GM23248 (cell line): ENCODE data around the gene ST3GAL3. TPM values are rescaled to one million over a fixed set of nuclear protein-coding genes. Genes with fewer than 3 reads are reported as not detected.

Experiments used
- DNase-seq: peaks from one replicate; pipeline ENCODE4 v3.0.0-alpha.2; 2015
- H2AFZ ChIP-seq: fragments of 200-600 bp; sonication (generic); 2 replicates; pipeline ENCODE4 v1.6.1; 2016; ENCODE audit warnings: antibody characterized with exemption
- H3F3A ChIP-seq: fragments of 200-600 bp; sonication (generic); 2 replicates; pipeline ENCODE4 v1.6.1; 2016; ENCODE audit warnings: mild to moderate bottlenecking, antibody characterized with exemption, mixed run types; ENCODE audit not compliant: insufficient read depth
- H3K27ac ChIP-seq: fragments of 200-600 bp; sonication (generic); 2 replicates; pipeline ENCODE4 v1.5.1; 2016; ENCODE audit warnings: mild to moderate bottlenecking
- H3K27me3 ChIP-seq: fragments of 200-600 bp; sonication (generic); replicated peaks from 2 replicates; pipeline ENCODE4 v1.6.1; 2016; ENCODE audit warnings: mild to moderate bottlenecking; ENCODE audit not compliant: insufficient read depth
- H3K36me3 ChIP-seq: fragments of 200-600 bp; sonication (generic); 2 replicates; pipeline ENCODE4 v1.6.1; 2016; ENCODE audit warnings: low read depth, mild to moderate bottlenecking
- H3K4me1 ChIP-seq: fragments of 200-600 bp; sonication (generic); 2 replicates; pipeline ENCODE4 v1.6.1; 2016; ENCODE audit warnings: mild to moderate bottlenecking; ENCODE audit not compliant: insufficient read depth
- H3K4me2 ChIP-seq: fragments of 200-600 bp; sonication (generic); one replicate; pipeline ENCODE4 v1.6.1; 2016; ENCODE audit warnings: mild to moderate bottlenecking; ENCODE audit not compliant: unreplicated experiment
- H3K4me3 ChIP-seq: fragments of 200-600 bp; sonication (generic); 2 replicates; pipeline ENCODE4 v1.5.1; 2016; ENCODE audit warnings: mild to moderate bottlenecking
- H3K79me2 ChIP-seq: fragments of 200-600 bp; sonication (generic); 2 replicates; pipeline ENCODE4 v1.6.1; 2016; ENCODE audit warnings: mild to moderate bottlenecking; ENCODE audit not compliant: insufficient read depth
- H3K9ac ChIP-seq: fragments of 200-600 bp; sonication (generic); 2 replicates; pipeline ENCODE4 v1.6.1; 2016; ENCODE audit warnings: mild to moderate bottlenecking
- H3K9me2 ChIP-seq: fragments of 200-600 bp; sonication (generic); 2 replicates; pipeline ENCODE4 v1.6.1; 2016; ENCODE audit warnings: mixed run types, mild to moderate bottlenecking, moderate library complexity; ENCODE audit not compliant: insufficient read depth
- H3K9me3 ChIP-seq: fragments of 200-600 bp; sonication (generic); one replicate; pipeline ENCODE4 v1.6.1; 2017; ENCODE audit warnings: low read depth
- H4K20me1 ChIP-seq: fragments of 200-600 bp; sonication (generic); 2 replicates; pipeline ENCODE4 v1.6.0; 2016; ENCODE audit not compliant: insufficient read depth
- EZH2 ChIP-seq: fragments of 200-600 bp; sonication (generic); IDR thresholded peaks from 2 replicates; pipeline ENCODE4 v1.6.1; 2018; ENCODE audit warnings: antibody characterized with exemption, mild to moderate bottlenecking; ENCODE audit not compliant: insufficient read depth, poor library complexity, severe bottlenecking
- EZH2phosphoT487 ChIP-seq: fragments of 200-600 bp; sonication (generic); IDR thresholded peaks from 2 replicates; pipeline ENCODE4 v1.6.1; 2018; ENCODE audit warnings: antibody characterized with exemption, moderate library complexity, mild to moderate bottlenecking, low read depth; ENCODE audit not compliant: insufficient read depth
- WGBS, 2 experiments: methylation state at CpG; one replicate each; pipeline ENCODE4 v1.1.6; 2015 to 2017; ENCODE audit warnings: low lambda C conversion rate in 2 of 2, low coverage in 1 of 2; ENCODE audit errors: missing lambda C conversion rate in 2 of 2; 5-methylcytosine and 5-hydroxymethylcytosine counted together
- in situ Hi-C: fragments of 300-500 bp; cut with MboI; formaldehyde crosslinking; loops from 2 replicates; pipeline ENCODE4 v1.15.0; 2020
- polyA plus RNA-seq: library from polyadenylated mRNA; unstranded; fragments of >200 nt; fragmentation: Nextera tagmentation; extraction: Ambion mirVana; gene quantifications from 2 replicates; pipeline ENCODE4 v1.2.1, GENCODE V29; 2016
- total RNA-seq: library from RNA; depleted of rRNA; stranded (reverse); fragments of >200 nt; shearing (Covaris generic); gene quantifications from 2 replicates; pipeline ENCODE4 v1.2.3, GENCODE V29; 2014

The ST3GAL3 gene
- total and polyA plus RNA-seq, 2 experiments from 2014 or later = 9.7 to 13.8 TPM

DNA sequence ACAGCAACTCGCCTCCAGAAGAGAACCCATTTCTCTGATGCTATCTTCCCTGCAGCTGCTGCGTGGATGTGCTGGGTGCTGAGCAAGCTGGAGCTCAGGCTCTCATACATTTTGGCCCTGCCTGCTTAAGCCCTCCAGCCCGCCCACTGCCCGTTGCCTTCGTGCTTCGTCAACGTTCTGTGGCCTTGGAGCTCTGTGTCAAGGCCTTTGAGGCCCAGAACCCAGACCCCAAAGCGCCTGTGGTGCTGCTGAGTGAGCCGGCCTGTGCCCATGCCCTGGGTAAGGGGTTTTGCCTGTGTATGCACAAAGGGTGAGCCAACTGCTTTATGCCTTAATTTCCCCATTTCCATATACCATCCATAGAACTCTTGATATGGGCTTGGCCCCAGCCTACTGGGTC lies 263.6 kb downstream of the ST3GAL3 start:
- WGBS, 2 experiments = 90% methylated on average over 9 of the region's 9 CpGs
- H3K9me3 ChIP-seq = no peaks in the 10 kb centered on the region
- peaks cover 26% of the 10 kb centered on the region for H3K79me2 ChIP-seq
- no peaks in the 10 kb centered on the region for H4K20me1 ChIP-seq
- no peaks in the 10 kb centered on the region for H3K36me3 ChIP-seq
- H3K9me2 ChIP-seq = no peaks in the 10 kb centered on the region
- H3K4me1 ChIP-seq = peaks cover 9% of the 10 kb centered on the region; the same call in 1 of the 2 replicates
- H3K4me3 ChIP-seq = peak overlapping the region; percentile 97
- peaks cover 15% of the 10 kb centered on the region for H3F3A ChIP-seq
- no peak overlapping the region for H3K27ac ChIP-seq
- H2AFZ ChIP-seq = no peak overlapping the region
- TF ChIP-seq EZH2 (no peak), EZH2phosphoT487 (no peak)
- peak overlapping the region; percentile 82 for H3K9ac ChIP-seq
- H3K4me2 ChIP-seq = peak overlapping the region; percentile 78
- in situ Hi-C loops = no loop called here
- no peak for DNase-seq
- H3K27me3 ChIP-seq = no peaks in the 10 kb centered on the region

DNA sequence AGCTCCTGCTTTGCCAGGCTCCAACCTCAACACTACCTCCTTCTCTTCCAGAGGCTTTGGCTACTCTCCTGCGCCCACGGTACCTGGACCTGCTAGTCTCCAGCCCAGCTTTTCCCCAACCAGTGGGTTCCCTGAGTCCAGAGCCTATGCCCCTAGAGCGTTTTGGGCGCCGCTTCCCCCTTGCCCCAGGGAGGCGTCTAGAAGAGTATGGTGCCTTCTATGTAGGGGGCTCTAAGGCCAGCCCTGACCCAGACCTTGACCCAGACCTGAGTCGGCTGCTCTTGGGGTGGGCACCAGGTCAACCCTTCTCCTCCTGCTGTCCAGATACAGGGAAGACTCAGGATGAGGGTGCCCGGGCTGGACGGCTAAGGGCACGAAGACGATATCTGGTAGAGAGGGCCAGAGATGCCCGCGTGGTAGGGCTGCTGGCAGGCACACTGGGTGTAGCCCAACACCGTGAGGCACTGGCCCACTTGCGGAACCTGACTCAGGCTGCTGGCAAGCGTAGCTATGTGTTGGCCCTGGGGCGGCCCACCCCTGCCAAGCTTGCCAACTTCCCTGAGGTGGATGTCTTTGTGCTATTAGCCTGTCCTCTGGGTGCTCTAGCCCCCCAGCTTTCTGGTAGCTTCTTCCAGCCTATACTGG lies 264.1 kb downstream of the ST3GAL3 start:
- H4K20me1 ChIP-seq = no peaks in the 10 kb centered on the region
- H3K9ac ChIP-seq = no peak overlapping the region
- TF ChIP-seq EZH2phosphoT487 (no peak), EZH2 (no peak)
- no peak overlapping the region for H3K27ac ChIP-seq
- peaks cover 15% of the 10 kb centered on the region for H3F3A ChIP-seq
- H2AFZ ChIP-seq = no peak overlapping the region
- H3K4me2 ChIP-seq = no peak overlapping the region
- peaks cover 32% of the 10 kb centered on the region for H3K79me2 ChIP-seq
- no peaks in the 10 kb centered on the region for H3K27me3 ChIP-seq
- H3K9me2 ChIP-seq = no peaks in the 10 kb centered on the region
- peaks cover 14% of the 10 kb centered on the region; the same call in 1 of the 2 replicates for H3K4me1 ChIP-seq
- H3K4me3 ChIP-seq = no peak overlapping the region
- in situ Hi-C loops = no loop called here
- 92% methylated on average over 17 of the region's 17 CpGs for WGBS, 2 experiments
- no peak for DNase-seq
- H3K36me3 ChIP-seq = no peaks in the 10 kb centered on the region
- H3K9me3 ChIP-seq = no peaks in the 10 kb centered on the region

DNA sequence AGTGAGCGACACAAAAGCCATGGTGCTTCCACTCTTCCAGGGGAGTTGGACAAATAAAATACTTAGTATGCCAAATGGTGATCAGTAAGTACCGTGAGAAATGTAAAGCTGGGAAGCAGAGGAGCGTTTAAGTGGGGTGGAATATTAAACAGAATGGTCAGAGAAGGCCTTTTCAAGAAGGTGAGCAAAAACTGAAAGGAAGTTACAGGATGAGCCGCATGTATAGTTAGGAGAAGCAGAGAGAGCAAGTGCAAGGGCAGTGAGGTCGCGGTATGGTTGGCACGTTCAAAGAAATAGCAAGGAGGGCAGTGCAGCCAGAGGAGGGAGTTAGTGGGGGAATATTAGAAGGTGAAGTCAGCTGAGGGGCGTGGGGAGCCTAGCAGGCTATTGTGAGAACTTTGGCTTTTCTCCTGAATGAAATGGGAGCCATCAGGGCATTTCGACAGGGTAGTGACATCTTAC lies 266.7 kb downstream of the ST3GAL3 start:
- Histone ChIP-seq H3K4me3 (peak overlapping the region; percentile 95), H3K9me2 (no peaks in the 10 kb centered on the region), H3K79me2 (peaks cover 56% of the 10 kb centered on the region), H3K9me3 (no peaks in the 10 kb centered on the region), H3K4me1 (peaks cover 24% of the 10 kb centered on the region; the same call in 1 of the 2 replicates), H3K9ac (peak overlapping the region; percentile 96), H3K27ac (0 out of 2 replicates have a peak overlapping the region, but pooled peaks have one; percentile 77), H3F3A (peaks cover 17% of the 10 kb centered on the region), H4K20me1 (no peaks in the 10 kb centered on the region), H3K27me3 (no peaks in the 10 kb centered on the region), H3K4me2 (peak overlapping the region; percentile 96), H2AFZ (peak overlapping the region; percentile 87), H3K36me3 (peaks cover 10% of the 10 kb centered on the region; the same call in 1 of the 2 replicates)
- no peak for DNase-seq
- TF ChIP-seq EZH2phosphoT487 (no peak), EZH2 (no peak)
- WGBS, 2 experiments = 70 to 74% methylated on average over 9 of the region's 9 CpGs
- in situ Hi-C loops = no loop called here

DNA sequence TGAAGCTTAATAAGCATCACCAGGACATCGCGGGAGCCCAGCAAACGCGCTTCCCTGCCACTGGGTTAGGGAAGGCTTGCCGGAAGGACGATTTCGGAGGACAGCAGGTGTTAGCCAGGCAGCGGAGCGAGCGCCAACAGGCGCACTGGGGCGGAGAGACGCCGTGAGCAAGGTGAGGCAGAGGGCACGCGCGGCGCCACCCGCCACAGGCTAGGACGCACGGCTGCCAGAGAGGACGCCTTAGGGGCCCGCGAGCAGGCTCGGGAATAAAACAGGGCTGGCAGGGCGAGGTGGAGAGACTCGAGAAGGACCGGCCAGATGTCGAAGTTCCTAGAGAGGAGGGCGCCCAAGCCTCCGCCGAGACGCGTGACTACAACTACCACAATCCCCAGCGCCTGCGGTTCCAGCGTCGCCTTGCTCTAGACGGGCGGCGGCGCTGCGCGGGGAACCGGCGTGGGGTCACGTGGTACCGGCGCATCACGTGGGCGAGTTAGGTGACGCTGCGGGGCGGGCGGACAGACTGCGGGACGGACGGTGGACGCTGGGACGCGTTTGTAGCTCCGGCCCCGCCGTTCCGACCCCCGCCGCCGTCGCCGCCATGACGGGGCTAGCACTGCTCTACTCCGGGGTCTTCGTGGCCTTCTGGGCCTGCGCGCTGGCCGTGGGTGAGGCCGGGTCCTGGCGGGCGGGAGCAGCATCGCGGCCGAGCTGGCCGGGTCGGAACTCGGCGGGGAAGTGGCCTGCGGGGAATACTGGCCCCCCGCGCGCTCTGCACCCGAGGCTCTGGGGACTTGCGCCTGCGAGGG lies 267.3 kb downstream of the ST3GAL3 start, which contains the start of gene ATP6V0B:
TSS of gene ATP6V0B (plus strand) at position 518 of the 806 bp plus-strand sequence. CDS start at position 599, 81 bp downstream.
- no peaks in the 10 kb centered on the region for H3K9me3 ChIP-seq
- H2AFZ ChIP-seq = peak within 1 kb of the TSS; percentile 87
- 2 to 3% methylated on average over 49 to 77 of the region's 93 CpGs for WGBS, 2 experiments
- peak within 1 kb of the TSS; percentile 96 for H3K4me2 ChIP-seq
- H3K9me2 ChIP-seq = no peaks in the 10 kb centered on the region
- H3K79me2 ChIP-seq = peaks cover 58% of the 10 kb centered on the region
- H3K4me1 ChIP-seq = peaks cover 24% of the 10 kb centered on the region; the same call in 1 of the 2 replicates
- in situ Hi-C loops = no loop called here
- peak within 1 kb of the TSS; percentile 96 for H3K9ac ChIP-seq
- H3K27ac ChIP-seq = peak within 1 kb of the TSS; percentile 77
- peak within 1 kb of the TSS; percentile 95 for H3K4me3 ChIP-seq
- H3K27me3 ChIP-seq = no peaks in the 10 kb centered on the region
- DNase-seq = peak; percentile 99
- H3K36me3 ChIP-seq = peaks cover 10% of the 10 kb centered on the region; the same call in 1 of the 2 replicates
- no peak for TF ChIP-seq EZH2
- no peak for TF ChIP-seq EZH2phosphoT487
- H3F3A ChIP-seq = peaks cover 14% of the 10 kb centered on the region; the same call in 1 of the 2 replicates
- H4K20me1 ChIP-seq = no peaks in the 10 kb centered on the region
